NCI-H1930 (cell line): ENCODE data around the gene CXCL13.
"Not testable (repeated sequence)": the region's sequence is repeated elsewhere in the genome, so short reads cannot be mapped to it uniquely, and the experiment has no call there.

ENCODE experiments used
- DNase-seq, 2 experiments: peaks; one replicate each; lab custom pipeline; 2025; lab: John Stamatoyannopoulos, UW

CXCL13 gene

GRCh38 chr4:77601614-77602187 is 3.9 kb upstream of the CXCL13 start:
- DNase-seq = no peak

GRCh38 chr4:77613267-77613666 is 7.6 kb downstream of the CXCL13 start:
- no peak for DNase-seq

GRCh38 chr4:77615153-77615552 is 9.5 kb downstream of the CXCL13 start:
- no peak for DNase-seq

DNA sequence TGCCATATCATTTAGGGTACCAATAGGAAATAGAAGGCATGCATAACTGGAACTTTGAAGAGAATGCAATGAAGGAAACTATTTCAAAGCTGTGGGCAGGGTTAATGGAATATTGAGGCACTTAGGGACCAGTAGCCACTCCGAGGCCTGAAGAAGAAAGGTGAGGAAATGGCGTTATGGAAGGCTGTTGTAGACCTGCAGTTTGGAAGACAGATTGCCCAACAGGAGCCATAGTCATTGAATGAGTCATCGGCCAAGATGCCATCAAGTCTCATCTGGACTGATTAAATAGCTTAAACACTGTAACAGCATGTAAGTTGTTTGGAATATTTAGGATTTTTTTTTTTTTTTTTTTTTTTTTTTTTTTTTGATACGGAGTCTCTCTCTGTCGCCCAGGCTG is 11.6 kb downstream of the CXCL13 start:
- no peak for DNase-seq

GRCh38 chr4:77618383-77619241 is 13.0 kb downstream of the CXCL13 start:
- peak; percentile 16 to 59 for DNase-seq

- no peak for DNase-seq
Observed at GRCh38 chr4:77619408-77619807, 13.8 kb downstream of the CXCL13 start.

DNA sequence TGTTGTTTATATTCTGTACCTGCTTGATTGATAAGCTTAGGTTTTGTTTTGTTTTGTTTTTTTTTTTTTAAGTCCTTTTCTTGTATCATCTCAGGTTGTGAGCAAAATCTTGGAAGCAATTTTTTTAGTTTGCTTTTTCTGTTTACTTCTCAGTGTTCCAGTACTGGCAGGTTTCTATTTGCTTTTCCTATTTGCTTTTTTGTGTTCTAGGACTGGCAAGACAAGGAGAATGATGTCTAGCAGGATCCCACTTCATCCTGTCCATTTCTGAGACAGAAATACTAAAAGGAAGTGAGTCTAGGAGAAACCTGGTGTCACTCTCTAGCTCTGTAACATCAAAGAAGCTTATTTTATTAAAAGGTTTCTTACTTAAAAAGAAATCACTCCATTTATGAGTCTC is 15.6 kb downstream of the CXCL13 start:
- DNase-seq = no peak

- DNase-seq = no peak
Observed at GRCh38 chr4:77623091-77623490, 17.5 kb downstream of the CXCL13 start.

DNA sequence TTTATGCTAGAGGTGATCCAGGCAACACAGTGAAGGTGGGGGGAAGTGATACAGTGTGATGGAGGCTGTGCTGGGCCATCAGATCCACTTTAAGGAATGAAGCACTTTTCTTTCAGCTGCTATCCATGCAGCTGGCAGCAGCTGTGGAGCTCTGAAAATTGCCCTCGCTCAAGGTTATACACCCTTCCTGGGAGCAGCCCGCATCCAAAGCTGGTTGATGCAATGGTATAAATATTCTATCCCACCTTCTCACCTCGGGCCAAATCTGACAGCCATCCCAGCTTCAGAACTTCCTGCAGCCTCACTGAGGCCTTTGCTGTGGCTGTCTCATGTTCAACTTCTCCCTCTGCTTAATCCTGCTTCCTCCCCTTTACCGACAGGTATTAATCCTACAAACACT is 18.6 kb downstream of the CXCL13 start:
- no peak for DNase-seq

- DNase-seq = no peak
Observed at GRCh38 chr4:77625485-77625884, 19.9 kb downstream of the CXCL13 start.

DNA sequence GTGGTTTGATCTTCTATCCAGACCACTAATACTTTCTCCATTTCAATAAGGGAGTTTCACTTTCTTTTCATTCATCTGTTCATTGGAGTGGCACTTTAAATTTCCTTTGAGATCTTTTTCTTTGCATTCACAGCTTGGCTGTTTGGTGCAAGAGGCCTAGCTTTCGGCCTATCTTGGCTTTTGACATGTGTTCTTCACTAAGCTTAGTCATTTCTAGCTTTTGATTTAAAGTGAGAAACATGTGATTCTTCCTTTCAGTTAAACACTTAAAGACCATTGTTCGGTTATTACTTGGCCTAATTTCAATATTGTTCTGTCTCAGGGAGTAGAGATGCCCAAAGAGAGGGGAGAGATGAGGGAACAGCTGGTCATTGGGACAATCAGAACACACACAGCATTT is 24.3 kb downstream of the CXCL13 start:
- no peak for DNase-seq

- DNase-seq = no peak
Observed at GRCh38 chr4:77631276-77631675, 25.7 kb downstream of the CXCL13 start.

DNA sequence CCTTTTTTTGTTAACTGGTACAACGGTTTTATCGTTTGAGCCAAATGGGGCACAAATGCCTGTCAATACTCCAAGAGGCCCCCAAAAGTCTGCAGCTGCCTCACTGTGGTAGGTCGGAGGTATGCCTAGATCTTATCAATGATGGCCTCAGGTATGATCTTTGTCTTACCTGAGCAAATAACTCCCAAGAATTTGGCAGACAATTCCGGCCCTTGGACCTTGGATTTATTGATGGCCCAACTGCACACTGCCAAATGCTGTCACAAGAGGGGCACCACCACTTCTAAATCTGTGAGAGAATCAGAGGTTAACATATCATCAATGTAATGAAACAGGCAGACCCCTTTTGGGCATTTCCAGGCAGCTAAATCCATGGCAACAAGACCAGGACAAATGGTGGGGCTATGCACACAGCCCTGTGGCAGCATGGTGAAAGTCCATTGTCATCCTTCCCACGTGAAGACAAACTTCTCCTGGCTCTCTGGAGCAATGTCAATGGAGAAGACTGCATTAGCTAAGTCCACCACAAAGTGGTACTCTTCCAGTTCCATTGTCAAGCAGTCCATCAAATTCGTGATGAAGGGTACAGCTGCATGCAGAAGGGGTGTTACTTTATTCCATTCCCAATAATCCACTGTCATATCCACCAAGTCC is 28.6 kb downstream of the CXCL13 start:
- no peak for DNase-seq

DNA sequence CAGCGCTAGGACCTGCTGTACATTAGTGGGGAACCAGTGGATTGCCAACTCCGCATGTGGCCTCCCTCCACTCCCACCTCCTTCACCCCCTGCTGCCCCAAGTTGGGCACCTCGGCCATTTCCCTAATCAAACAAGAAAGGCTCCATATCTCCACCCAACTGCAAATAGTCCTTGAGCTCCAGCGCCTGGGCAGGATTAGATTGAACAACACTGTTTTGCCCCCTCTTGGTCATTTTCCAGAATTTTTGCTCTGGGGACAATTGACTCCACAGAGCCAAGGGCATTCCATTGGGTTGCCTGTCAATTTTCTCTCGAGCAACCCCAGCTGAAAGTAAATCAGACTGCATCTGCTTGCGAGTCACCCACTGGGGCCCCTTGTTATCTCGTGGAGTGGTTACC is 29.6 kb downstream of the CXCL13 start:
- no peak for DNase-seq

DNA sequence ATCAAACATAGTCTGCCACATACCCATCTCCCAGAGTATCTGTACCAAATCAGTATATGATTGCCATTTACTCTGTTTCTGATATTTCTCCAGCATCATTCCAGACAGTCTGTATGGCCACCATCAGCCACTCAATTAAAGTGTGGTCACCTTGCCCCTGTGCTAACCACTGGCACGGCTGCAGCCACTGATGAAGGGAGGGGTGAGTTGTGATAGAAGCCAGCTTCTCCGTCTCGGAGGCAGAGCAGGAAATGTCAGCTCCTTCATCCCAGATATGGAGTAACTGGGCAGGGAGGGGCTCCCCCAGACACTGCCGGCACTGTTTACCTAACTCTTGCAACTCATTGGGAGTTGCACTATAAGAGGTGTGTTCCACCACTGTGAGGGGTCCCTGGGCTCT is 30.3 kb downstream of the CXCL13 start:
- no peak for DNase-seq

DNA sequence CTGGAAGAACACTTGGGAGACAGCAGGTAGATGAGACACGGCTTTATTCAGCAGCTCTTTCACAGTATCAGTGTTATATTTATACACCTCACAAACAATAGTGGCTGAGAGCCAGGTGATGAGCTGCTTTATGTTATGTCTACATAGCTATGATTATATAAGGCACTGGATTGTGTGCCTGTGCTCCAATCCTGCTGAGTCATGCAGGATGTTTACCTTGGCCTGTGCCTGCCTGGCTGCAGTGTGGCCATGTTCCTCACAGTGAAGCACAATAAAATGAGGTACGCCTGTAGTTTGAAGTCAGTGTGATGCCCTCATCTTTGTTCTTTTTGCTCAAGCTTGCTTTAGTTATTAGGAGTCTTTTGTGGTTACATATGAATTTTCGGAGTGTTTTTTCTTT is 31.3 kb downstream of the CXCL13 start:
- DNase-seq = no peak

- DNase-seq = not testable (repeated sequence)
Observed at GRCh38 chr4:77644069-77644468, 38.4 kb downstream of the CXCL13 start.

DNA sequence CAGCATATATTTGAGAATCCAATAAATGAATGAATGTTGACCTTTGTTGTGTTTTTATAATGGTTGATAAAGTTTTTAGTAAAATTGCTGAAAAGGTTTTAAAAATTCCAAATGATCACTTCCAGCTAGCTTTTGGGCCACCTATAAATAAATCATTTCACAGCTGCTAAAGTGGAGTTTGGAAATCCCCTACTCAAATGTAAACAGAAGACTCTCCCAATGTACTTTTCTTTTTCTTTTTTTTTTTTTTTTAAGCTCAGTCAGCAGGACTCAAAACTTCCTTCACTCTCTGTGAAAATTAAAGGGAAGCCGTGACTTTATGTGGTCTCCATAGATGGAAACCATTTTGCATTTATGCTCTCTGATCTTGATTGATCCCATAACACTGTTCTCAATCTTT is 45.2 kb downstream of the CXCL13 start:
- DNase-seq = no peak

GRCh38 chr4:77651820-77652219 is 46.2 kb downstream of the CXCL13 start:
- DNase-seq = no peak

GRCh38 chr4:77652237-77652897 is 46.7 kb downstream of the CXCL13 start:
- no peak for DNase-seq

DNA sequence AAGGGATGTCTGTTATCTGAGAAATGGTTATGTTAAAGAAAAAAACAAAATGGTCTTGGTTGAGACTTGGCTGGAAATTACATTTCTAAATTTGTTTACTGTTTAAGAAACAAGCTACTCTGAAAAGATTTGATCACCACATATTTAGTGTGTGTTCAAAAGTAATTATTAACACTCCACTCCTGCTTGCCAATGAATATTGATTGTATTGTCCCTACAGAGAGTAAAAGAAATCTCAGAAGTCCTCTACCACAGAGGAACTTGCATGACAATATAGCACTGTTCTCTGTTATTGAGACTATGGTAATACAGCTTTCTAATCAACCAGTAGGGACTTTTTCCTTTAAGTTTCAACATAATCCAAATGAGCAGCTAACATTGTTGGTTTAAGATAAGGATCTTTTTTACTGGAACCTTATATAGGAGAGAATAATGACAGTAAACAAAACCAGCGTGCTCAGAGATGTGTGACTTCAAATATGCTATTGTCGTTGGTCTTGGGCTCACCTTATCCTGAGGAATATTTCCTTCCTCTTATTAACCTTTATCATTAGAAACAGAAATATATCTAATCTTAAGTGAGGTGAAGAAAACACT is 47.6 kb downstream of the CXCL13 start:
- no peak for DNase-seq

DNA sequence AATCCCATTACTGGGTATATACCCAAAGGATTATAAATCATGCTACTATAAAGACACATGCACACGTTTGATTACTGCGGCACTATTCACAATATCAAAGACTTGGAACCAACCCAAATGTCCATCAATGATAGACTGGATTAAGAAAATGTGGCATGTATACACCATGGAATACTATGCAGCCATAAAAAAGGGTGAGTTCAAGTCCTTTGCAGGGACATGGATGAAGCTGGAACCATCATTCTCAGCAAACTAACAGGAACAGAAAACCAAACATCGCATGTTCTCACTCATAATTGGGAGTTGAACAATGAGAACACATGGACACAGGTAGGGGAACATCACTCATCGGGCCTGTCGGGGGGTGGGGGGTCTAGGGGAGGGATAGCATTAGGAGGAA is 54.7 kb downstream of the CXCL13 start:
- DNase-seq = not testable (repeated sequence)
